ENCODE data around the gene SUMO1.
A peak's percentile ranks its signal among the peaks of the same experiment; 100 is the strongest.

SUMO1 gene

DNA sequence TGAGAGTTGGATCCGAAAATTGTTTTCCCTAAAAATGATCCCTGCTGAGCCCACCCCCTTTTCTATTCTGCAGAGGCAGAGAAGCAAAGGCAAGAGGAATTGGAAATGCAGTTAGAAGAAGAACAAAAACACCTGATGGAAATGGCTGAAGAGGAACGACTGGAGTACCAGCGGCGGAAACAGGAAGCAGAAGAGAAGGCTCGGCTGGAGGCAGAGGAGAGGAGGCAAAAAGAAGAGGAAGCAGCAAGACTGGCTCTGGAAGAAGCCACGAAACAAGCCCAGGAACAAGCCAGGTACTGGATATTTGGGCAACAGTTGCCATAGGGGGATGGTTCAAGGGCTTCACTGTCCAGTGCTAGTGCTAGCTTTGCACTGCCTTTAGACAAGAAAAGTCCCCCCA, 41.7 kb downstream of the SUMO1 start:
- DNase-seq (ENCODE audit: low spot score): no peak

DNA sequence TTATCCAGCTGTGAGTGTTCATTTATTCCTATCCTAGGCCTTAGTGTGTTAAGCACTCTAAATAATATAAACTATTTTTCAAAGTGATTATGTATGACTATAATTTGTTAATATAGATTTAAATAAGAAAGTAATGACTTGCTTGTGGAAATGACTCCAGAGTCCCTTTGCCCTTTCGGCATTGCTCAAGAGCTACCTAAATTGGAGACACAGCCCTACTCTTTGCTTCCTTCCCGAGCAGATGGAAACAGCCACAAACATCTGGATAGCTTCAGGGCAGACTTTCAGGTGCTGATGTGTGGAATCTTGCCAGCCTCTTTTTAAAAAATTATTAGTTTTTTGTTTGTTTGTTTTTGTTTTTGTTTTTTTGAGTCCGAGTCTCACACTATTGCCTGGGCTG, 44.0 kb downstream of the SUMO1 start:
- no peak for DNase-seq (ENCODE audit: low spot score)

DNA sequence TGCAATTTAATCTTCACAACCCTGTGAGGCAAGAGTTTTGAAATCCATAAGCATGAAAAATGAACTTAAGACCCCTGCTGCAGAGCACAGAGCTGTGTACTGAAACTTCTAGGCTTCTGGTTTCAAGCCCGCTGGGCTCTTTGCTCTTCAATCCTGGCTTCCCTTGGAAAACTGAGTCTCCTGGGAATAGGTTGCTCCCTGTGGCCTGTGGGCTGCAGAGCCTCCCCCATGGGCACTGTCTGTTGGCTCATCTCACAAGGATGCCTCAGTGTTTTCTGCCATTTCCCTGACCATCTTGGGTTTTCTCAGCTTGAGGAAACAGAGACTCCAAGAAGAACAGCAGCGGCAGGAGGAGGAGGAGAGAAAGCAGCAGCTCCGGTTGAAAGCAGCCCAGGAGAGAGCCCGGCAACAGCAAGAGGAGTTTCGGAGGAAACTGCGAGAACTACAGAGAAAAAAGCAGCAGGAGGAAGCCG, 44.5 kb downstream of the SUMO1 start:
- DNase-seq (ENCODE audit: low spot score): peak; percentile 35

DNA sequence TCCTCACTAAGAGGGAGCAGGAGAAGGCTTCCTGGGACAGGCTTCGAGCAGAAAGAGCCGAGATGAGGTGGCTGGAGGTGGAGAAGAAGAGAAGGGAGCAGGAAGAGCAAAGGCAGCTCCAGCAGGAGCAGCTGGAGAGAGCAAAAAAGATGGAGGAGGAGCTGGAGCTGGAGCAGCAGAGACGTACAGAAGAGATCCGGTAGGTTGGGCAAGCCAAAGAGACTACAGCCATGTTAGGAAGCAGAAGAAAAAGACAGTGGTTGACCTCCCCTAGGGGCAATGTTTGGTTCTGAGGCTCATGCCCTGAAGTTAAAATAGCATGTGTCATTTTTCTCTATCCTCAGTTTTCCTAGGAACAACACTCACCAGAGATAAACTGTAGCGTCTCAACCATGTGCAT, 45.1 kb downstream of the SUMO1 start:
- DNase-seq (ENCODE audit: low spot score): no peak

DNA sequence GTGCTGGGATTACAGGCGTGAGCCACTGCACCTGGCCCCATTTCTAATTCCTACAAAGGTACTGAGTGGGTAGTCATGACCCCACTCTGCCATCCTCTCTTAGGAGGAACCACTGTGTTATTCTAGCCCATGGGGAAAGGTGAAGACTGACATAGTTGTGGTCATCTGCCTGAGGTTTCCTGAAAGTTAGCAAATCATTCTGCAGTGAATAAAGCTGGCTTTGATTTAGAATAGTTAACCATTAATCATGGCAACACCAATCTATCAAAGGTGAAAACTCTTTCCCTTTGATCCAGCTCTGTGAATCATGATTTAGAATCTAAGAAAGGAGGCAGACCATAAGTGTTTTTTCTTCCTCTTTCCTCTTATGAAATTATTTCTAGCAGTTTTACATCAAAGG, 50.8 kb downstream of the SUMO1 start:
- DNase-seq (ENCODE audit: low spot score): no peak

DNA sequence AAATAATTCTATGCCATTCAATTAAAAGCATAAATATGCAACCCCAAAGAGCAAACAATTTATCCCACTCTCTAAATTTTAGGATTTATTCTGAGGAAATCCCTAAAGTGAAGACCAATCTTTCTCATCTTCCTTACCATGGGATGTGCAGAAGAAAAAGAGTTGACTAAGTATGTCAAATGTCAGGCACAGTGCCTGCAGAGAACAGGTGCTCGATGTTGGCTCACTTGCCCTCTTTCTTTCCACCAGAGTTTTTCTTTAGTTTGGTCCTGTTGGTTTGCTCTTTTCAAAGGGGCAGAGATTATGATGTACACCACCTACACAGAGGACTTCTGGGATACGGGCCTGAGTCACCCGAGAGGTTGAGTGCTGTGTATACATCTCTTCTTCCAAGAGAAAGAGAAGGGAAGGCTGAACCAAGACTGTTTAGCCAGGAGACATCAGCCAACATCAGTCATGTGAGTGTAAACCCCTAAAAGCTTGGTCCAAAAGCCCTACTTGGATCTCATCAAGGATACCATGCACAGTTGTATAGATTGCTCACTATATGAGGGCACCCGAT, 51.7 kb downstream of the SUMO1 start:
- DNase-seq (ENCODE audit: low spot score): no peak

DNA sequence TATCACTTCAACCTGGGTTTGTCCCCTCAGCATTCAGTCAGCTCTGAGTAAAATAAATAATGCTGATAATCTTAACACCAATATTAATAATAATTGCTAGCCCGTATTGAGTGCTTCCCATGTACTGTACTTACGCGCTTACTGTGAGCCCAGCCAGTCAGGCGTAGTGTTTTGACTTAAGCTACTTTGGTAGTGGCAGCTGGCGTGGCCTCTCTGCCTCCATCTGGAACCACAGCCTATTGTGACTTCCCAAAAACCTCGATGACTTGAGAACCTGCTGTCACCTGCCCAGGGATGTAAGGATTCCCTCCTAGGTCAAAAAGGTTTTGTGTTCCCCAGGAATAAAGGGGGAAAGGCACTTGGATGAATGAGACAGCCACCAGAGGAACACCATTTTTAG, 53.2 kb downstream of the SUMO1 start:
- DNase-seq (ENCODE audit: low spot score): no peak

DNA sequence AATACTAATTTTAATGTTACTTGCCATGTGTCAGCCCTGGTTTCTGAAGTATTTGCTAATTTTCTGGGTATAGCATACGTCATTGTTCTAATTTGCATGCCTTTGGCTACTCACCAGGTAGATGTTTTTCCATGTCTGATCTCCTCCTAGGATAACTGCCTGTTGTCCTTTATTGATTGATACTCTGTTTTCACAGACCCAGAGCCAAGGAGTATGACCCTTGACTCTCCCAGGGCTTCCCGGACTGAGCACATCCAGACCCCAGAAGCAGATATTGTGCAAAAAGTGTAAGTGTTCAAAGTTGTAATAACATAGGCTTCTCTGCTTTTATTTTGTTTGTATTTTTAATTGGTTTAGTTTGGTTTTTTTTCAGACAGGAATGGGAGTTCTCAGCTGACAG, 53.8 kb downstream of the SUMO1 start:
- no peak for DNase-seq (ENCODE audit: low spot score)

DNA sequence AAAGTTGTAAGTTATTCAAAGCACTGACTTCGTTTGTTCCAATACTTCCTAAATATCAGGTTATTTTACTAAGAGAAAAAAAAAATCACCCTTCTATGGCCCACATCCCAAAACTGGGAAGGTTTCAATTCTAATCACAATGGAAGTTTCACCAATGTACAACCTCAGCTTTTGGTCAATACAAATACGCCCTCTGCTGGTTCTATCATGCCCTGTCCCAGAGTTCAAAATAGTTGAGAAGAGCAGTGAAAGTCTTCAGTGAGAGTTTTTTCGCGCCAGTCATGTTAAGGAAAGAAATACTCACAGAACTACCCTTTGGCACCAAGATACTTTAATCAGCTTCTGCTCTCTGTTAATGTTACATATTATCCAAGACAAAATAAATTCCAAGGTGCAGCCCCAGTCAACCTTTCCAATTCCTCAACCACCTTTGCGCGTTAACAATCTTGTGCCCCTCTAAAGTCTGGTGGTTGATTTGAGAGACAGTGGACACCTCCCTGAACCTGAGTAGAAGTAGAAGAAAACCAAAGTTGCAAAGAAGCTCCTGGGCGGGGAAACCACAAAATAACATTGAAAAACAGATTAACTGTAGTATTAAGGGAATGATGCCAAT, 59.9 kb downstream of the SUMO1 start:
- DNase-seq (ENCODE audit: low spot score): peak; percentile 81

DNA sequence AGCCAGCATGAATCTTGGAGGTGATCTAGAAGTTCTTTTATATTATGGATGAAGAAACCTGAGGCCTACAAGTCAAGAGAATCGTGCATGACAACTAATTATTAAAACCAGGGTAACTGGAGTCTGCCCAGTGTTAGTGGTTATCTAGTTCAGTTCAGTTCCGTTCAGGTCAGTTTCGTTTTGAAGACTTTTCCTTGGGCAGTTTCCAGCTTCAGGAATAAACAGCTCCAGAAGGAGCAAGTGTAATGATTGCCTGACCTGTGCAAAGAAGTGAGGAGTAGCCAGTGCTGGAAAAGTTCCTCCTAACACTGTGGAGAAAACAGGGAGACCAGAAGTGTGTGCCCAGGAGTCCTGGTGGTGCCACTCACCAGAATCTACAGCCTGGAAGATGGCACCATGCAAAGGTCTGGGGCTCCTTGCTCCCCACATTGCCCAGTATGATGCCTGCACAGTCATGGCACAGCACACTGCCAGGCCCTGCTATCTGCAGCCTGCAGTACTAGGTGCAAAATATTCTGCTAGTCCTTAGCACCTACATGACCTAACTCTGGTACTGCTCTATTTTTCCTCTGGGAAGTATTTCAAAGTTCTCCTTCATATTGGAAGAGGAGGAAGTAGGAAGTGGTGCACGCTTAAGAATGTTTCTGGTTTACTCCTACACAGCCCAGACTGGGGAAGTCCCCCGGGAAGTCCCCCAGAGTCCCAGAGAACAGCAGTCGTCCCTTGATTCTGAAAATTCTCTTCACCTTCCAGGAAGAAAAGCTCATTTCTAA, 65.8 kb downstream of the SUMO1 start:
- no peak for DNase-seq (ENCODE audit: low spot score)

DNA sequence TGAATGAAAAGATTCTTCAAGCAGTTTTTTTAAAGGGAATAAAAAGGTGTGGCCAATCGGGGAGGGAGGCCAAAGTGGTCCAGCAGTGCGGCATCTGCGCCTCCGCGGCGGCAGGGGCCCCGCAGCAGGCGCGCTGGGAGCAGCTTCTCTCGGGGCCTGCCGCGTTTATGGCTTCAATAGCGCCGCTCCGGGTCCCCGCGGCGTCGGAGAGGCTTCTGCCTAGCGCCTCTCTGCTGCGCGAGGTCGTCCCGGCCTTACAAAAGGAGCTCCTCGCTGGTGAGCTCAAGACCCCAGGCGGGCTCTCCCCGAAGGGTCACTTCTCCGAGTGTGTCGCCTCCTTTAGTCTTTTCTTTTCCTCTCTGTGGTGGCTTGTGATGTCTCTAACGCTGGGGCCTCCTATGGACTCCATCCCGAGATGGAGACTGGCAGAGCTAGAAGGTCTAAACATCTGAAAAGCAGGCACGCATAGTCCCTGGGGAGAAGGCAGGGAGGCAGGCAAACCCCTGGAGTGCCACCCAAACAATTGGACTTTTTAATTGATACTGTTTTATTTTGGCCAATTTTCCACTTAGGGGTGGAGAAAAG, 67.1 kb downstream of the SUMO1 start:
- DNase-seq (ENCODE audit: low spot score): peak; percentile 71

DNA sequence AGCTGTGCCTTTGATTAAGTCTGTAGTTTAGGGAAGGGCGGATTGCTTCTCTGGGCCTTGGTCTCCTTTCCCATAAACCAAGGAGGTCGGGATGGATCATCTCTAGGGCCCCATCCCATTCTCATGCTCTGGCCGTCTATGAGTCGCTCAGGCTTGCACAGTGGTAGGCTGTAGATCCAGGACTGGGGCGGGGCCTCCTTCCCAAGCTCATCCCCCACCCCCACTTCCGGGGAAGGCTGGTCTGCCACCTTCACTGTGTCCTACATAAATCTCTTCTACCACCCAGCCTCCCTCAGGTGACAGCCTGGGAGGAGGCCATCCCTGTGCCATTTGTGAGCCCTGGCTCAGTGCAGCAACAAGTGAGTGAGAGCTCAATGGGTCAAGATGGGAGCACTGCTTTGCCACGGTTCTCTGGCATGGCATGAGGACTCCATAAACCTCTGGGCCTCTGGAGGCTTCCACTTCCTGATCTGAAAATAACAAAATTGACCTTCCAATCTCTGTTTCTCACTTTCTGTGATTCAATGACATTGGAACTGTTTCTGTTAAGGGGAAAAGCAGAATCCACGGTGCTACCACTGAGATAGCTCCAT, 68.5 kb downstream of the SUMO1 start:
- DNase-seq (ENCODE audit: low spot score): peak; percentile 28

DNA sequence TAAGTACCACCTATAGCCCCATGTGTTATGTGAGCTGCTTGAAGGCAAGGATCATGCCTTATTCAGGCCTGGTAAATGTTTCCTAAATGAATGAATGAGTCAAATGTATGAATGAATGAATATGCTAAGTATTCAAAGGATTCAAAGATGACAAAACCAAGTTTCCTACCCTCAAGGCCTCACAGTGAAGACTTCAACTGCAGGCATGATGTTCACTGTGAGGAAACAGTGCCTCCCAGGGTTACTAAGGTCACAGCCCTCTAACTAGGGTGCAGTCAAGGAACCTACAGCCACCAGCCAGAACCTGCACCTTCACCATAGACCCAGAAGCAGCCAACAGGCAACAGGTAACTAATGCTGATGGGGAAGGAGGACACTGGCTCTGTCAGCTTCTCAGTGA, 69.3 kb downstream of the SUMO1 start:
- DNase-seq (ENCODE audit: low spot score): no peak

DNA sequence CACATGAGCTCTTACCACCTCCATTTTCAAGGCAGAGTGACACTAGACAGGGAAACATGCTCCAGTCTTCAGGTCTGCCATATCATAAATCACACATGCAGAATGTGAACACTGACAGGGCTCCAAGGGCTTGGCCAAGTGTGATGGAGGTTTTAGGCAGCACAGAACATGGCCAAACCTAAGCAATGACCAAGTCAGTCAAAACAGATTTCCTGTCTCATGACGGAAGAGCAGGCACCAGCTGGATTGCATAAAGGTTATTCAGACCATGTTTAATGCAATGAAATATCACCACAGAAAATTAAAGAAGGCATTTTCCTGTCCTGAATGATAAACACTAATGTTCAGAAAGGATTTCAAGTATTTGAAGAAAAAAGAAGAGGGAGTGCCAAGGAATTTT, 72.5 kb downstream of the SUMO1 start:
- DNase-seq (ENCODE audit: low spot score): no peak

DNA sequence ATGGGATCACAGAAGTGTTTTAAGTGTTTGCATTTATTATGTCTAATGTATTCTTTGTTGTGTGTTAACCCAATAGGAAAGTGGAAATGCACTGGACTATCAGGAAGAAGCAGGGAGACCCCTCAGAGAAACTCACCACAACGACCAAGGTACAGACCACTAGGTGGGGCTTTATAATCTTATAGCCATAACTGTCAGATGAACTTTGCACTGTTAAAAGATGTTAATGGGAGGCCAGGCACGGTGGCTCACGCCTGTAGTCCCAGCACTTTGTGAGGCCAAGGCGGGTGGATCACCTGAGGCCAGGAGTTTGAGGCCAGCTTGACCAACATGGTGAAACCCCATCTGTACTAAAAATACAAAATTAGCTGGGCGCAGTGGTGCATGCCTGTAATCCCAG, 73.2 kb downstream of the SUMO1 start:
- DNase-seq (ENCODE audit: low spot score): no peak

DNA sequence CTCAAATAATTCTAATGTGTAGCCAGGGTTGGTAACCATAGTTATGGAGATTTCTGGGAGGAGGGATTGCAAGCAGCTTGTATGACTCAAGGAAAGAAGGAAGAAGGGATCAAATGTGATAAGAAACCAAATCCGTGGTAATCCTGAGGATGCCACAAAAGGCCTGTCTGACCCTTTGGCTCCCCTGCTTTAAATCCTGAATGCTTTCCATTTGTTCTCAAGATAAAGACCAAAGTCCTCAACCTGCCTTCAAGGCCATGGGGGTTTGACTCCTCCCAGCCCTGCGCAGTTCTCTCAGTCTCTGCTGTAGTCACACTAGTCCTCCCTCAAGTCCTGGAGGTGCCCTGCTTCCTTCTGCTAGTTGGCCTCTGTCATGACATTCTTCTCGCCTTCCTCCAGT, 74.0 kb downstream of the SUMO1 start:
- DNase-seq (ENCODE audit: low spot score): no peak

DNA sequence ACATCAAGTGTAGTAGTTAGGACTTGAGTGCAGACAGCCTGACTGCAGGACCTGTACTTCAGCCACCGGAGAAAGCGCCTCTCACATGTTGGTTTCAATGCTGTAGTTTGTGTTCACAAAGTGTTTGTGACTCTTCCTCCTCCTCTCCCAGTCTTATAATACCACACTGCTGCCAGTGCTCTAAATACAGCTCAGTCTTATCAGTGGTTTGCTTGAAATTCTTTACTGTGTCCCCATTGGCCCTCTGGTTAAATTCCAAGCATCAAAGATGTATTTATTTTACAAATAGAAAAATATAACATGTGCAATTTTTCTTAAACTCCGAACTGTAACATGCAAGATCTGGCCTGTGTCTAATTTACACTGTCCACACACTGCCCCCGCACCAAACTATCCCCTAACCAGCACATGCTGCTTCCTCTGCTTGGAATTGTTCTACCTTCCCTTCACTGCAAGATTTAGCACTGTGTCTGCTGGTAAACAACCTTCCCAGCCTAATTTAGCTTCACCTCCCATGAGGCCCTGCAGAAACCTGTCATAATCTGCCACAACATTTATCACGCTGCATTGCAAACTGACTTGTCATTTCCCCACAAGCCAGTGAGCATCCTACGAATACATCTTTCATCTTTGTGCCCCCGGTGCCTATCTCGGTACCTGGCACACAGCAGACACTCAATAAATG, 77.1 kb downstream of the SUMO1 start:
- DNase-seq (ENCODE audit: low spot score): no peak

DNA sequence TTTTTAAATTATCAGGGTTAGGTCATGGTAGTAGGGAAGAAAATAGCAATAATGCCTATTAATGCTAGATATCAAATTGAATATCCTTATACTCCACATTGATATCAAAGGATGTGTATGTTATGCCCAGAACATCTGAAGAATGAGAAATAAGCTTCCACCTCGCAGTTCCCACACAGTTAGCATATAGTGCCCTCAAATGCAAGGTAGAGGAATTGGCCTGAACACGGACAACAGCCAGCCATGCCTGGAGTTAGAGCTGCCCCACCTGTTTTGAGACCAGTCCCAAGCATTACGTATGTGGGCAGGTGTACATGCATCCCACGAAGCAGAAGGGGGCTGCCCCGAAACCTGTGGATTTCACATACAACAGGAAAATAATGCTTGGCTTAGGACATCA, 79.6 kb downstream of the SUMO1 start:
- no peak for DNase-seq (ENCODE audit: low spot score)

DNA sequence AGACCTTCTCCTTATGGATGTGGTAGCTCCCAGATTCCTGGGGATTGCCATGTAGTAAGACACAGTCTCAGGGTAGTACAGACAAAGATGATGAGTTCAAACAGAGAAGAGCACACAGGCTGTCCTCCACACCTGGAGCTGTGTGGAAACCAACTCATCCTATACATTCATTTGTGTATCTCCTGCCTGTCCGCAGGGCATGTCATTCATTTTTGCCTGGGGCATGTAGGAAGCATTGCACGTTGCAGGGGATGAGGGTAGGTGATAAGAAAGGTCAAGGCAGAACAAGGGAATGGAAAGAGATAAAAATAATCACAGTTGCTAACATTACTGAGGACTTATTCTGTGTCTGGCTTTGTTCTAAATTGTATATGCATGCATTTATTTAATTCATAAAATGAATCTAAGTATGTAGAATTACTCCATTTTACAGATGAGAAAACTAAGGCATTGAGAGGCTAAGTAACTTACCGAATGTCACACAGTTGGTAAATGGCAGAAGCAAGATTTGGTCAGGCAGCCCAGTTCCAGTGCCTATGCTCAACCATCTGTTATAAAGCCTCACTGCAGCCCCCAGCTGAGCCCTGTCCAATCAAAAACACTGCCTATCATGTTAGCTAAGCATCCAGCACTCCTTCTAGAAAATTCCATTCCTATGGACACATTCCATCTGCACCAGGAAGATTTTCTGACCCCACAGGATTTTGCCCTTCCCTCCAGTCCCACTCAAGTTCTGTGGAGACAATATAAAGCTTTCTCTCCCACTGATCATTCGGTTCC, 81.0 kb downstream of the SUMO1 start:
- DNase-seq (ENCODE audit: low spot score): no peak

Data from iPS-NIHi11 (cell line).